Right lung (tissue), 5 donors: ENCODE measurements around the gene LGI1. TPM values are rescaled to one million over a fixed set of nuclear protein-coding genes. Genes with fewer than 3 reads are reported as not detected.
"Not testable (repeated sequence)": the region's sequence is repeated elsewhere in the genome, so short reads cannot be mapped to it uniquely, and the experiment has no call there.

ENCODE experiments used
- DNase-seq, 2 donors: peaks; one replicate each; pipeline ENCODE4 v3.0.0-alpha.2; 2013
- polyA plus RNA-seq, 5 donors: library from polyadenylated mRNA; unstranded; fragments of 120-200 nt; gene quantifications; one replicate each; pipeline versions ENCODE4 v1.2.1 to v1.2.3, GENCODE V29; 2013; ENCODE audit warnings: inconsistent platforms in 1 of 5, low replicate concordance in 1 of 5; ENCODE audit not compliant: insufficient read length in 5 of 5, insufficient read depth in 1 of 5

Gene LGI1
- polyA plus RNA-seq, 5 donors = 0.04 to 0.85 (median 0.14) TPM; not detected in 2

DNA sequence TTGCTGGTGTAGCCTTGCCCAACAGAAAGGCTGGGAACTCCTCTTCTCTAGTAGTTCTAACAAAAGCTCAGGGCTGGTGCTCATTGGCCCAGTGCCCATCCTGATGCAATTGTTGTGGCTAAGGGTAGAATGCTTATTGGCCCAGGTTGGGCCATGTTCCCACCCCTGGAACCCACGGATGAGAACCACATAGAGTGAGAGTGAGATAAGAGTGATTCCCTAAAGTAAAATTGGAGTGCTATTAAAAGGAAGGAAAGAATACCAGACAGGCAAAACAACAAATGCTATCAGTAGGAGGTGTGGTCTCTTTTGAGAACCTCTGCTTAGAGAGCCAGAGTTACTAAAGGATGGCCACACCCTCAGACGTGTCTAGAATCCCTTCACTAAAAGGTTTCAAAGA, 49.2 kb downstream of the LGI1 start:
- DNase-seq = no peak

DNA sequence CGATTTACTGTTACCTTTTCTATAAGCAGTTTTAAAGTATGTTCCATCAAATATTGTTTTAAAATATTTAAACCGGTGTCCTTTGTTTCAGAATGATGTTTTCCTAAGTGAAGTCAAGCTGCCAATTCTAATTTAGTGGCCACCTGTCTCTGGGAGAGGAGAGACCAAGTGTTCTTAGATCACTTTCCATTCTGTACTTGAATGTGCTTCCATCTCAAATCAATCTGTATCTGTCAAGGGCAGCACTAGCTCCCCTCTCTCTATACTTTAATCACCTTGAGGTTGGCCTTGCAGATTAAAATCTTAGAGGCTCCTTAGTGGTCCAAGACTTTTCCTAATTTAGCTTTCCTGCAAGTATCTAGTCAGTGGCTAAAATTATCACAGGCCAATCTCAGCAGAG, 49.6 kb downstream of the LGI1 start:
- no peak for DNase-seq

DNA sequence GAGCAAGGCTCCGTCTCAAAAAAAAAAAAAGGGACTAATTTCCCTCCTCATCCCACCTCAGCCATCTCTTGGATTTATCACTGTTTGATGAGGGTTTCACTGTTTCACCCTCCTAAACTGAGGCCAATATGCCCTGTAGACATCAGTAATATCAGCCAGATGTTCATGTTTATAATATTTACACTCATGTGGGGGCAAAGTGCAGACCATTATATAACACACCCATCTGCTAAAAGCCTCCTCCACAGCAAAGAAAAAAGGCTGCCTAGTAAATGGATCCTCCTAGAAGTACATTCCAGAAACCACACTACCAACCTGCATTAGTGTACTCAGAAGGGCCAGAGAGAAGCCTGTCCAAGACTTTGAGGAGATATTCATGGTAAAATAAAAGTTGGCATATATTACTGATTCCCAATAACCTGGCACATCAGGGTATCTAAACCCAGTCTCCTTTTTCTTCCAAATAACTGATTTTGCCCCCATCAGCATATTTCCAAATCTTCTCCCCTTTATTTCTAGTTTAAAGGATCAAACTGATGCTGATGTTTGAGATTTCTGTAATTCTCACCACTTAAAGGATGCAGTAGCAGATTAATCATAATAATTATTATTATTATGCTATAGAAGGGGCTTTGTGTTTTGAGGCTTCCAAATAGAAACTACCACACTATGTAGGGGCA, 55.1 kb downstream of the LGI1 start:
- no peak for DNase-seq

DNA sequence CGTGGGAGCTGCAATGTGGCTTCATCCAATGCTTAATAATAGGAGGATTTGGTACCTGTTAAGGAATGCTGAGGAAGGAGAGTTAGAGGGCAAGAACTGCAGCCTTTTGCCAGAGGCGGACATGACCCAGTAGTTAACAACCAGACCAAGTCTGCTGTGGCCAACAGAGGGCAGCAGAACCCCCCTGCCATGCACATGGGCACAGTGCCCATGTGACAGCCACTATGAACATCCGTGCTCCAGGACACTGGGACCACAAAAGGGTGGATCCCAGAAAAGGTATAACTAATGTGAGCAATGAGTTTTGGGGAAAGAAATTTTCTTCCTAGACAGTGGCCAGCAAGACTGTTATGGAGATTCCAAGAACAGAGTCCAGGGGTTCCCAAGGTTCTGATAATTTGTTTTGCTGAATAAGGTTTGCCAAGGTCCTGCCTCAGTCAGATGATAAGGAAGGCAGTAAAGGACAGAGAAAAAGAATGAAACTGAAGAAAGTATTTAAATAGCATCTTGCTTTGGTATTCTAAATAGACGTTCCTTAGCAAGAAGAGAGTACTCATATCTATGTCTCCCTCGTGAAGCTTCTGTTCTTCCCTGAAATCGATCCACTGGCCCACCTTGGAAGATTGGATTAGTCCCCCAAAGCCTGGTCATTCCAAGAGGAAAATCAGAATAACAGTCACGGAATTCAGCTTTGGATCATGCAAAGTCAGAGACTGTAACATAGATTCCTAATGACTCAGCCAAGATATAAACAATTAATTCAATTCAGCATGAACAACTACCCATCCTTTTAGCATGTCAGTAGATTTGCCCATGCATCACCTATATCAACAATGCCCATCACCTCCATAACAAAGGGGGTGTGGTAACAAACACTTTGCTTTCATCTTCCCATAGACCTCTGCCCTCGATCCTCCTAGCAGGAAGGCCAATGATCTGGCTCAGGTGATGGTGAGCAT, 56.0 kb downstream of the LGI1 start:
- DNase-seq = peak; percentile 26 to 38

DNA sequence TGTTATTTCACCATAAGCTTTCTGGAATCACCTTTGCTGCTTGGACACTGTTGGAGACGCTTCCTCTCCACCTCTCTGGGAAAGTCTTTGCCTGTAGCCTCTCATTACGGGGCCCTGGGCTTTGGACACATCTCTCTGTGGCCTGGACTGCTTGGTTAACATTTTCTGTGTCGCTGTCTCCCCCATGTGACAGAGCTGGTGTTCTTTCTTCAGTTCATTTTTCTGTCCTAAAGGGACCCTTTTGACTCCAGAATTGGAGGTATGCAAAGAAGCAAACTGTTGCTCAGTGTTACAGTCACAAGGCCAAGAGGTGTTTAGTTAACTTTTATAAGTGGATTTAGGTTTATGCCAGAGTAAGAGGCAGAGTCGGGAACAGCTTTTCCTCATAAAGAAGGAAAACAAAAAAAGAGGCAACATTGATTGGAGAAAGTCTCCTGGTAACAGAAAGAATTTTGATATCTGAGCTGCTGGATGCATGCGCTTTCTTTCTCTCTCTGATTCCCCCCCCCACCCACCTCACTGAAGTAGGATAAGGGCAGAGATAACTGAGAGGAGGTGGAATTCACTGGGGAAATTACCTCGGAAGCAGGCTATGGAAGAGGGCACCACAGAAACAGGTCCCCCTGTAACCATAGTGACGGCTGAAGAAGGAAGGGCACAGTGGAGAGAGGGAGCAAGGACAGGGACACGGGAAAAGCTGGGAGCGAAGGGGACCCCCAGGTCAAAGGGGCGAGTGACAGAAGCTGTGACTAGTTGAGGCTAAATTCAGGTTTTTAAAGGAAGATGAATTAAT, 57.8 kb downstream of the LGI1 start:
- DNase-seq = no peak

DNA sequence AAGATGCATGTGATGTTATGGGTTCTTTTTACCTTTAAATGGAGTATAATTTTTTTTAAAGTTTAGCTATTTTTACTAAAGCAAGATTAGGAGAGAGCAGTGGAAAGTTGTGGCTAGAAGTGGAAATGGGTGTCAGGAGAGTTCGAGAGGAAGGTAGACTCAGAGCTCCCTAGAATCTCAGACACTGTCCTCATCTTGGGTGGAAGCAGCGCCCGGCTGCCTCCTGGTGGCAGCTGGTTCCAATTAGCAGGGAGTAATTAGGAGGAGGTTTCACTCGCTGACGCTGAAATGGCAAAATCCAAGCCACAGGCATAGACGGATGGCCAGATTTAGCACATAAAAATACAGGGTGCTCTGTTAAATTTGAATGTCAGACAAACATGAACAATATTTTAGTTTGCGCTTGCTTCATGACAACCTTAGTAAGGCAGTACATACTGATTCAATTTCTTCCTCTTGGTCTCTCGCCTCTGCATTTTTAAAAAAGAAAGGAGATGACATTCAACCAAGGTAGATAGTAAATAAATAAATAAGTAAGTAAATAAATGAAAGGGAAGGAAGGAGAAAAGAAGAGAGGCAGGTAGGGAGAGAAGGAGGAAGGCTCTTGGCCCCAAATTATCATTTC, 58.5 kb downstream of the LGI1 start:
- peak; percentile 29 to 46 for DNase-seq

DNA sequence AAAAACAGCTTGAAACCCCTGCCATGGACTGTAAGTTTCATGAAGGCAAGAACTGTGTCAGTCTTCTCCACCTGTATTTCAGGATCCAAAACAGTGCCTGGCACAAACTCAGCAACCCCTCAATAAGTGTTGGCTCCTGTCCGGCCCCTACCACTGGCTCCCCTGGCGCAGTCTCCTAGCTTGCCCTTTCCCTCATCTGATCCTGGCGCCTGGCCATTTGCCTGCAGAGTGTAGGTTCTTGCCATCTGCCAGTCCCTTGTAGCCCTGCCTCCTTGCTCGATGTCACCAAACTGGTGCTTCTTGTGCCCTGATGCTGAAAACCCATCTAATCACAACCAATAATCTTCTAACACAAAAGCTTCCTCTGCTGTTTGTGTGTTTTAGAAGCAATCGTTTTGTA, 60.4 kb downstream of the LGI1 start:
- DNase-seq = no peak

DNA sequence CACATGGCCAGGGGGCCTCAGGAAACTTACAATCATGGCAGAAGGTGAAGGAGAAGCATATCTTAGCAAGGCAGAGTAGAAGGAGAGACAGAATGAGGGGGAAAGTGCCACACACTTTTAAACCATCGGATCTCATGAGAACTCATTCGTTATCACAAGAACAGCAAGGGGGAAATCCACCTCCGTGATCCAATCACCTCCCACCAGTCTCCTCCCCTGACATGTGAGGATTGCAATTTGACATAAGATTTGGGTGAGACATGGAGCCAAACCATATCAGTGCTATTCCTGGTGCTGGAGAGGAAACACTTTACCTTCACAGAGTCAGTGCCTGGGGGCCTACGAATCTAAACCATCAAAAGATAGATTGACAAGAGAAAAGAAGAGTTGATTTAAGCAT, 61.8 kb downstream of the LGI1 start:
- DNase-seq = no peak

DNA sequence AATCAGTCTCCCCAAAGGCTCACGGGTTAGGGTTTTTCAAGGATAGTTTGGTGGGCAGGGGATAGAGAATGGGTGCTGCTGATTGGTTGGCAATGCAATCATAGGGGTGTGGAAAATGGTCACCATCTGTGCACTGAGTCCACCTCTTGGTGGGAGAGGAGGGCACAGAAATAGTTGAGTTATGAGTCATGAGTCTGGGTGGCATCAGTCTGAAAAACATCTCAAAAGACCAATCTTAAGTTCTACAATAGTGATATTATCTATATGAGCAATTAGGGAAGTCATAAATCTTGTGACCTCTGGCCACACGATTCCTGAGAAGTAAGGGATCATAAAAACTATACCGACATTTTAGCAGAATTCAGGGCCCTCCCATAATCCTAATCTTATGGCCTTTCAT, 62.7 kb downstream of the LGI1 start:
- no peak for DNase-seq

DNA sequence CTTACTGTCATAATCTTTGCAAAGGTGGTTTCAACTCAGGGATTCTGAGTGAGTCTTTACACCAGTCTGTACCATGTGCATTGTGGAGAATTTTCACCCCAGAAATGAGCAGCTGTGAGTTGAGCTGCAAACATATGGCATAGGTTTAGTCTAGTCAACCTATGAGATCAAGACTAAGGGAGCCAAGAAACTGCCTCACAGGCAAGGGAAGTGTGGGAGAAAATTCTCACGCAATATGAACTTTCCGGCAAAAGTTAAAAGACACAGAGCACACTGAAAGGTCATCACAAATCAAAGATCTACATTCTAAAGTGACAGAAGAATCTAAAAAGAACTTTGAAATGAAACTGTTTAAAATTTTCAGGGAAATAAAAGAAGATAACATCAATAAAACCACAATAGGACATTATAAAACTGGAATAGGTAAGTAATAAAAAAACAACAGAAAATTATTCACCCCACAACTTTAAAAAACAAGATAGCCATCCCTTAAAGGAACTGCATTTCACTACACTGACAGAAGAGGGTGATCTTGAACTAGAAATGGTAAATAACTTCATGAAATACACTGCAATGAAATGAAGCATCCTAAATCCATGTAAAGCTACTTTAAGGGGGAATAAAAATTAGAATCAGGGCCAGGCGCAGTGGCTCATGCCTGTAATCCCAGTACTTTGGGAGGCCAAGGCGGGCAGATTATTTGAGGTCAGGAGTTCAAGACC, 63.5 kb downstream of the LGI1 start:
- DNase-seq = no peak

DNA sequence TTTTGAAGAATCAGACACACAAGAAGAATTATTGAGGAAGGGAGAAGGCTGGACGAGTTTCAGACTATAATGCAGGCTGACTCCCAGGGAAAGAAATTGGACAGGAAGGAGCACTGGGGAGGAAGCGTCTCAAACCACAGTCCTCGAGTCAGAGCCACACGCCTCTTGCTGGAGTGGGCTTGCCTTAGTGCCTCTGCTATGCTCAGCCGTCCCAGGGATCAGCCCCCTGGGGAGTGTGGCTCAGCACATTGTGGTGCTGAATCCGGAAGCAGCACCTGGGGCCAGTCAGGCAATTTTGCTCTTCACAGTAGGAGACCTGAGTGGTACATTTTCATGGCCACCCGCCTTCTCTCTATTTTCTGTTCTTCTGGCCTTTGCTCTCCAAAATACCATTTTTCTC, 68.6 kb downstream of the LGI1 start:
- DNase-seq = no peak

DNA sequence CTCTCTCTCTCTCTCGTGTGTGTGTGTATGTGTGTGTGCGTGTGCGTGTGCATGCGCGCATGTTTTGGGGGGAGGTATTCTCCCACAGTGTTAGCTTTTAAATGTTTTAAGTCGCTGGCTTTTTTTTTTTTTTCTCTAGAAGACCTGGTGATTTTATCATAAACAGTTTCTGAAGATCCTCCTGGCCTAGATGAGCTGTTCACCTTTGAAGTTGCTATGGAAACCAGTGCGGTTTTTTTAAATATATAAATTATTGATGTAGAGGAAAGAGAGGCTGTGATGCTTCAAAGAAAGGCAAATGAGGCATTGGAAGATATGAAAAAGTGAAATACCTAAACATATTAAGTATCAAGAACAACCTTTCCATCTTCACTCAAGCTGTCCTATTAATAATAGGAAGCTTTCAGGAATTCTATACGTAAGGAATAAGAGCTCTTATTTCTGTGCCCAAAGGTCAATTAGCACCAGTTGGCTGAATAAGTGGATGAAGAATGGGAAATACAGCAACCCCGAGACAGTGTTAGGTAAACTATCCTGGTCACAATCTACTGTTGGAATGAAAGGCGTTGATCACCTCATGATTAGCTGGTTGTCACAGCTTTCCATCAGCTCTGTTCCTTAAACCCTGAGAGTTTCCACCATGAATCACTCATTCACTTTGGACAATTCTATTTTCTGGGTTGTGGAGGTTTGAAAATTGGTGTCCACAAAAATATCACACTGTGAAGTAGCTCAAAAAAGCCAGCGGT, 69.5 kb downstream of the LGI1 start:
- no peak for DNase-seq

DNA sequence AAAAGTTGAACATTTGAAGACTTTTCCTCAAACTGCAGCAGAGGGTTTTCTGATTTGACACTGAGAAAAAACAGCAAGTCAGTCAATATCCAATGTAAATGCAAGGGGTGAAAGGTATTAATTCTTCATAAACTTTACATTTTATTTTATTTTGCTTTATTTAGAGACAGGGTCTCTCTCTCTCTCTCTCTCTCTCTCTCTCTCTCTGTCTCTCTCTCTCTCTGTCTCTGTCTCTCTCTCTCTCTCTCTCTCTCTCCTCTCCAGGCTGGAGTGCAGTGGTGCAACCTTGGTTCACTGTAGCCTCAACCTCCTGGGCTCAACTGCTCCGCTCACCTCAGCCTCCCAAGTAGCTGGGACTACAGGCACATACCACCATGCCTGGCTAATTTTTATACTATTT, 73.3 kb downstream of the LGI1 start:
- not testable (repeated sequence) for DNase-seq

DNA sequence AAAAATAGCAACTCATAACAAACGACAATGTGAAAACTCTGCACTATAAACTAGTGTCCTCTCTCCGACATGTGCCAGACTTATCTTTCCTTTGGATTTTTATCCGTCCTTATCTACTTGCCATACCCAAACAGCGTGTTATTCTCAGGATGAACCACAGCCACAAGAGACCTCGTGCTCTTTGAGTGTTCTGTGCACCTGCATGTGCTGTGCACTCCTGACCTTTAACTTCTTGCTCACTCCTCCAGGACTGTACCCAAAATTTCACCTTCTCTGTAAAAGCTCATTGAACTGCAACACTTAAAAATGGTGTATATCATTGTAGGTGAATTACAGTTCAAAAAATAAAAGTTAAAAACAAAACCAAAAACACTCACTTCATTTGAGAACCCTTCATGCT, 78.0 kb downstream of the LGI1 start:
- no peak for DNase-seq

DNA sequence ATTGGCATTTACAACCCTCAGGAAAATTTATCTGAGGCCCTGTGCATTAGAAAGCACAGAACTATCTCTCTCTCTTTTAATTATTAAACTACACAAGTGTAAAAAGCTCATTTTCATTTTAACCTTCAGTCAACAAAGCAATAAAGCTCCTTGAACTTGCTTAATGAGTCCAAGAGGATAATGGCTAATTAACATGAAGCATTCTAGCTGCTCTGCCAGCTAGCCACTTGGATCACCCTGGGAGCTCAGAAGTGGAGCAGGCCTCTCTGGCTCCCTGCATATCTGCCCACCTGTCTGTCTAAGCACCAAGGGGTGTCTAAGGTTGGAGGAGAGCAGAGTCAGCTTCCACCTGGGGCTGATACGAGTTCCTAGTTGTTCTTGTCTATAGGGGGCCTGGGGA, 80.1 kb downstream of the LGI1 start:
- DNase-seq = no peak

DNA sequence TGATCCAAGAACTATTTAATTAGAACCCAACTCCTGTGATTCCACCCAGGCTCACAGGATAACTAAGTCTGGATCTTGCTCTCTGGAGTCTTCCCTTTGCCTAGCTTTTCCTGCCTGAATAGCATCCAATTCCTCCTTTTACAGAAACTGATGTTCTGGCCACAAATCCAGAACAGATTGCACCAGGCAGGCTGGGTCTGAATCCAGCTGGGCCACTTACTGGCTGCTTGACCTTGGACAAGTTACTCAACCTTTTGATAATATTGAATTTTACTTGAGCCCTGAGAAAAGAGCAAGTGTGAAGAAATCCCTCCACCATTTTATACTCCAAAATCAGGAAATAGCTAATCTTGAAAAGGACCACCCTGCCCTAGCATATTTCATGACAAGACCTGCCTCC, 80.5 kb downstream of the LGI1 start:
- no peak for DNase-seq

DNA sequence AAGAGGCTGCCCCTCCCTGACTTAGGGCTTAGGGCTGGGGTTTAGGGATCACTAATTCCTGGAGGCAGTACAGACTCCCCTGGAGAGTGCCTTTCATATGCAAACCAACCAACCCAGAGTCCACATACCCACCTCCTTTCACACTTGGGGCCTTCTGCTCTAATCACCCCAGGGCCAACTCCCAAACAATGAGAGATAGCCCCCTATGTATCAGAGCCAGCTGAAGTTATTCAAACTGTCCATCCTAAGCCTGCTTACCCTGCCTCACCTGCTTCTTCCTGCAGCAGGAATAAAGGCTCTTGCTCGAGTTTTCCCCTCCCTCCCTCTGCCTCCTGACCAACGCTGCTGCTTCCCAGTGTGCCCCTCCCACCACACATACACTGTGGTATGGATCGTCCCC, 84.2 kb downstream of the LGI1 start:
- no peak for DNase-seq

DNA sequence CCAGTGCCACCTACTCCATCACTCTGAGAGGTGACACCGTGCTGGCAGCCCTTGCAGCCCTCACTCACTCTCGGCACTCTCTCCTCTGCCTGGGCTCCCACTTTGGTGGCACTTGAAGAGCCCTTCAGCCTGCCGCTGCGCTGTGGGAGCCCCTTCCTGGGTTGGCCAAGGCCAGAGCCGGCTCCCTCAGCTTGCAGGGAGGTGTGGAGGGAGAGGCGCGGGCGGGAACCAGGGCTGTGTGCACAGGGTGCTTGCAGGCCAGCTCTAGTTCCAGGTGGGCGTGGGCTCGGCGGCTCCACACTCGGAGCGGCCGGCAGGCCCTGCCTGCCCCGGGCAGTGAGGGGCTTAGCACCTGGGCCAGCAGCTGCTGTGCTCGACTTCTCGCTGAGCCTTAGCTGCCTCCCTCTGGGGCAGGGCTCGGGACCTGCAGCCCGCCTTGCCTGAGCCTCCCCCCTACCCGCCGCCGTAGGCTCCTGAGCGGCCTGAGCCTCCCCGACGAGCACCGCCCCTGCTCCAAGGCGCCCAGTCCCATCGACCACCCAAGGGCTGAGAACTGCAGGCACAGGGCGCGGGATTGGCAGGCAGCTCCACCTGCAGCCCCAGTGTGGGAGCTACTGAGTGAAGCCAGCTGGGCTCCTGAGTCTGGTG, 87.4 kb downstream of the LGI1 start:
- DNase-seq = no peak
